Body of pancreas (tissue), 4 donors: Measurements from ENCODE around the gene PKD2L2.
"Not testable (repeated sequence)": the region's sequence is repeated elsewhere in the genome, so short reads cannot be mapped to it uniquely, and the experiment has no call there.

Experiments used
- CTCF ChIP-seq, 7 experiments: fragments of 450-650 bp in 4 of 7; fragments of 200-600 bp in 3 of 7; sonication (generic) in 3 of 7; IDR thresholded peaks; one replicate each; pipeline ENCODE4 v1.5.1; 2016 to 2019; ENCODE audit warnings: antibody characterized with exemption in 7 of 7
- POLR2A ChIP-seq, 3 donors: fragments of 450-650 bp; IDR thresholded peaks; one replicate each; pipeline ENCODE4 v1.6.1; 2016; ENCODE audit warnings: antibody characterized with exemption in 3 of 3, mild to moderate bottlenecking in 2 of 3

- TF ChIP-seq CTCF, POLR2A (IDR thresholded peaks at IDR 0.05): not testable (repeated sequence)
Observed at GRCh38 chr5:137853165-137853564, 36.1 kb upstream of the PKD2L2 start.
